Measurements from ENCODE around the gene MAP3K8. TPM values are rescaled to one million over a fixed set of nuclear protein-coding genes. Genes with fewer than 3 reads are reported as not detected.

MAP3K8 gene
- total and polyA plus RNA-seq, 2 donors (not counting 1 experiment from before 2014, with no cell fraction given), result 97.0 to 99.2 TPM

DNA sequence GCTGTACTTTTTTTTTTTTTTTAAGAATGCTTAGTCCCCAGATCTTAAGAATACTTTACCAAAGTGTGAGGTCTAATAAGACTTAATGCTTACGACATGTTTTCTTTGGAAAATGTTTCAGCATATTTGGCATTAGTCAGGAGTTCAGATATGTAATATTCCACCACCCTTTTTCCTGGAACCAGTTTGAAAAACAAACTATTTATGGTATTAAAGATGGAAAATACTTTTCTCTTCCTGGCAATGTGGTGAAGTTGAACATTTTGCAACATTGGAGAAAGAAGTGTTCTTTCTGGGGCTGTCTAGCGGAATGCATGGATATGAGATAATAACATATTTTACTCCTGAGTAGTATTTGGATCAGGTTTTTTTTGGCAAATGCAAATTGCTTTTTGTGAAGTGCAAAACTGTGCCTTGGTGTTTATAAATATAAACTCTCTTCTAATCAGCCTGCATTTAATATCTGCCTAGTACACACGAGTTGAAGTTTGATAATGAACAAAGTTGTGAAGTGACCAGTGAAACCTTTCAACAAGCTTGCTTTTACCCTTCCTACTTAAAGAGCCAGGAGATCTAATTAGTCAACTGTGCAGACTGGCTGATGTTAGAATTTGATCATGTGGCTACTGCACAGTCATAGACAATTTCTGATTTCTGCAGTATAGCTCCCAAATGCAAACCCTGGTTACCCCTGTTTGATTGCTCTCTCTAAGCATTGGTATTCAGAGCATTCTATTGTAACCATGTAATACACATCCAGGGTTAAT lies 20.9 kb downstream of the MAP3K8 start:
- Mint-ChIP-seq H3K27ac (peak overlapping the region; percentile 86), H3K9me3 (ENCODE audit: insufficient read depth) (no peaks in the 10 kb centered on the region), H3K4me3 (peak overlapping the region; percentile 42), H3K27me3 (no peaks in the 10 kb centered on the region), H3K4me1 (peaks cover 41% of the 10 kb centered on the region)
- no peak overlapping the region for H3K9ac ChIP-seq (ENCODE audit: low read length)
- peak overlapping the region; percentile 75 for H3K4me2 ChIP-seq (replicated peaks; ENCODE audit: low read depth, low read length, poor library complexity, severe bottlenecking)
- no peak for TF ChIP-seq EZH2 (IDR thresholded peaks at IDR 0.05; ENCODE audit: borderline replicate concordance, insufficient read depth, low read depth, low read length, poor library complexity, severe bottlenecking)
- TF ChIP-seq, protein P1, sequence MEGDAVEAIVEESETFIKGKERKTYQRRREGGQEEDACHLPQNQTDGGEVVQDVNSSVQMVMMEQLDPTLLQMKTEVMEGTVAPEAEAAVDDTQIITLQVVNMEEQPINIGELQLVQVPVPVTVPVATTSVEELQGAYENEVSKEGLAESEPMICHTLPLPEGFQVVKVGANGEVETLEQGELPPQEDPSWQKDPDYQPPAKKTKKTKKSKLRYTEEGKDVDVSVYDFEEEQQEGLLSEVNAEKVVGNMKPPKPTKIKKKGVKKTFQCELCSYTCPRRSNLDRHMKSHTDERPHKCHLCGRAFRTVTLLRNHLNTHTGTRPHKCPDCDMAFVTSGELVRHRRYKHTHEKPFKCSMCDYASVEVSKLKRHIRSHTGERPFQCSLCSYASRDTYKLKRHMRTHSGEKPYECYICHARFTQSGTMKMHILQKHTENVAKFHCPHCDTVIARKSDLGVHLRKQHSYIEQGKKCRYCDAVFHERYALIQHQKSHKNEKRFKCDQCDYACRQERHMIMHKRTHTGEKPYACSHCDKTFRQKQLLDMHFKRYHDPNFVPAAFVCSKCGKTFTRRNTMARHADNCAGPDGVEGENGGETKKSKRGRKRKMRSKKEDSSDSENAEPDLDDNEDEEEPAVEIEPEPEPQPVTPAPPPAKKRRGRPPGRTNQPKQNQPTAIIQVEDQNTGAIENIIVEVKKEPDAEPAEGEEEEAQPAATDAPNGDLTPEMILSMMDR (IDR thresholded peaks at IDR 0.05), result no peak
- H3K27me3 ChIP-seq (replicated peaks in 1 of 4; ENCODE audit: control extremely low read depth in 1 of 4, control insufficient read depth in 3 of 4, insufficient read depth in 4 of 4, low read length in 3 of 4), result no peaks in the 10 kb centered on the region
- H2AFZ ChIP-seq (ENCODE audit: insufficient read depth, low read depth, low read length, poor library complexity, severe bottlenecking), result no peak overlapping the region
- intact Hi-C loops (cut with micrococcal nuclease), result loop anchor here (1.0 to 5.0 kb wide), 3 partner anchors 8 to 72 kb away; no protein-coding TSS in a partner anchor
- no peaks in the 10 kb centered on the region for H4K20me1 ChIP-seq (ENCODE audit: control insufficient read depth, insufficient read depth, low read length, poor library complexity, severe bottlenecking)
- ChIA-PET CTCF (interaction anchor here (1.2 to 3.7 kb wide), 7 partner anchors 12 to 78 kb away, joined by 3 to 26 read pairs (median 7); no protein-coding TSS in a partner anchor), POLR2A (interaction anchor here (0.5 to 0.6 kb wide), 2 partner anchors 73 to 132 kb away, joined by 3 read pairs; no protein-coding TSS in a partner anchor)
- no CpG with 5 or more reads among the region's 3 CpGs for WGBS (ENCODE audit: insufficient coverage)
- H3K9me3 ChIP-seq (ENCODE audit: control extremely low read depth in 1 of 3, control insufficient read depth in 2 of 3, insufficient read depth in 1 of 3, low read length in 2 of 3), result no peaks in the 10 kb centered on the region
- ATAC-seq (ENCODE audit: low read depth) (no peak), DNase-seq (no peak)
- peaks cover 49% of the 10 kb centered on the region for H3K79me2 ChIP-seq (ENCODE audit: control insufficient read depth, insufficient read depth, low read length)
- H3K27ac ChIP-seq (ENCODE audit: low read length in 2 of 2), result peak overlapping the region; percentile 58 to 65
- H3K4me3 ChIP-seq (ENCODE audit: control extremely low read depth in 1 of 5, extremely low read depth in 1 of 5, insufficient read depth in 1 of 5, low read depth in 2 of 5, low read length in 4 of 5), result peak overlapping the region in 1 of 5 experiments; percentile 43
- peaks cover 43 to 48% of the 10 kb centered on the region in 2 donors for H3K4me1 ChIP-seq (ENCODE audit: control insufficient read depth in 2 of 2, insufficient read depth in 2 of 2, low read length in 2 of 2)
- H3K36me3 ChIP-seq (replicated peaks in 1 of 2; ENCODE audit: control extremely low read depth in 1 of 2, control insufficient read depth in 1 of 2, extremely low read depth in 1 of 2, insufficient read depth in 2 of 2, low read length in 1 of 2), result peaks cover 7 to 73% of the 10 kb centered on the region in 2 experiments

All from B cell (primary cell).